Activated T-cell treated with anti-CD3 and anti-CD28 coated beads for 1 hour (primary cell): ENCODE measurements around the gene HNF4A.
"Not testable (repeated sequence)": the region's sequence is repeated elsewhere in the genome, so short reads cannot be mapped to it uniquely, and the experiment has no call there.

ENCODE experiments used
- DNase-seq: peaks from one replicate; pipeline ENCODE4 v3.0.0-alpha.2; 2020; ENCODE audit warnings: low read depth

The HNF4A gene

GRCh38 chr20:44355498-44356352 lies at the start of gene HNF4A:
Gene HNF4A (plus strand): TSS chr20:44355699. CDS start chr20:44355805, 106 bp downstream.
- DNase-seq, result no peak

GRCh38 chr20:44306927-44307326 lies 48.6 kb upstream of the HNF4A start:
- no peak for DNase-seq

GRCh38 chr20:44309763-44310663 lies 45.5 kb upstream of the HNF4A start:
- DNase-seq, result no peak

- peak; percentile 99 for DNase-seq
Measured at GRCh38 chr20:44310664-44311639, 44.5 kb upstream of the HNF4A start, which contains the start of gene FITM2. Gene FITM2 (minus strand): TSS chr20:44311202. CDS start chr20:44311148, 54 bp downstream.

GRCh38 chr20:44314870-44315269 lies 40.6 kb upstream of the HNF4A start:
- DNase-seq, result no peak

GRCh38 chr20:44319839-44320422 lies 35.6 kb upstream of the HNF4A start:
- DNase-seq, result no peak

GRCh38 chr20:44324343-44324742 lies 31.2 kb upstream of the HNF4A start:
- no peak for DNase-seq

- no peak for DNase-seq
Measured at GRCh38 chr20:44326391-44327159, 28.9 kb upstream of the HNF4A start.

GRCh38 chr20:44327748-44328147 lies 27.8 kb upstream of the HNF4A start:
- not testable (repeated sequence) for DNase-seq

- DNase-seq, result no peak
Measured at GRCh38 chr20:44328428-44328827, 27.1 kb upstream of the HNF4A start.

- DNase-seq, result no peak
Measured at GRCh38 chr20:44331201-44331600, 24.3 kb upstream of the HNF4A start.

GRCh38 chr20:44334306-44334705 lies 21.2 kb upstream of the HNF4A start:
- no peak for DNase-seq

- no peak for DNase-seq
Measured at GRCh38 chr20:44334709-44335108, 20.8 kb upstream of the HNF4A start.

GRCh38 chr20:44335675-44336074 lies 19.8 kb upstream of the HNF4A start:
- DNase-seq, result no peak

GRCh38 chr20:44336086-44336485 lies 19.4 kb upstream of the HNF4A start:
- DNase-seq, result no peak

- no peak for DNase-seq
Measured at GRCh38 chr20:44336725-44337380, 18.6 kb upstream of the HNF4A start, which contains the start of gene R3HDML. Gene R3HDML (plus strand): TSS chr20:44337043. CDS start chr20:44337158, 115 bp downstream.

- no peak for DNase-seq
Measured at GRCh38 chr20:44342248-44342647, 13.3 kb upstream of the HNF4A start.

- DNase-seq, result no peak
Measured at GRCh38 chr20:44343162-44343675, 12.3 kb upstream of the HNF4A start.

- no peak for DNase-seq
Measured at GRCh38 chr20:44344723-44345122, 10.8 kb upstream of the HNF4A start.
